Mucosa of descending colon (tissue), 3 donors: ENCODE data around the gene PTTG1IP. TPM values are rescaled to one million over a fixed set of nuclear protein-coding genes. Genes with fewer than 3 reads are reported as not detected.

Experiments used
- ATAC-seq: fragments of 200-7000 bp; cut with Tn5 transposase; one replicate; pipeline ENCODE4 v1.9.1; 2020; ENCODE audit warnings: mild to moderate bottlenecking, moderate library complexity
- DNase-seq, 3 donors: peaks; one replicate each; pipeline ENCODE4 v3.0.0-alpha.2; 2020
- H3K36me3 ChIP-seq: fragments of 200-600 bp; one replicate; pipeline ENCODE4 v1.8.0; 2021; ENCODE audit warnings: low read depth, mild to moderate bottlenecking
- H3K4me1 ChIP-seq: fragments of 200-600 bp; one replicate; pipeline ENCODE4 v1.8.0; 2021; ENCODE audit warnings: low read depth, mild to moderate bottlenecking
- H3K4me3 ChIP-seq: fragments of 200-600 bp; one replicate; pipeline ENCODE4 v1.8.0; 2021; ENCODE audit warnings: mild to moderate bottlenecking
- H3K9me3 ChIP-seq: fragments of 200-600 bp; one replicate; pipeline ENCODE4 v1.8.0; 2021; ENCODE audit warnings: mild to moderate bottlenecking
- intact Hi-C, 2 donors: fragments of 100-400 bp; cut with DNase I in 1 of 2; cut with micrococcal nuclease in 1 of 2; formaldehyde crosslinking; loops; one replicate each; pipeline versions ENCODE4 v1.11.0 to v1.11.1; 2022; cut with DNase I, micrococcal nuclease
- total RNA-seq, 3 donors: library from RNA; stranded (reverse); fragmentation: NEBNext Ultra II Directional in 2 of 3; extraction: Animal tissue kit (Norgen Biotek cat#: 25700) in 2 of 3; gene quantifications; one replicate each; pipeline versions ENCODE4 v1.2.1 to v1.2.4, GENCODE V29; 2021 to 2023
- TF ChIP-seq, protein P1 (sequence below): fragments of 200-600 bp; IDR thresholded peaks from one replicate; pipeline ENCODE4 v1.8.0; 2022; ENCODE audit warnings: antibody characterized with exemption, mild to moderate bottlenecking
- donor health status: DM: no; HTN: no; CAD: no; lungs with moderate emphysema.
- donor health status: DM: no; HTN: no; CAD: no.
- donor health status: DM: no; HTN: yes; CAD: no.

PTTG1IP gene
- total RNA-seq, 3 donors from 2014 or later, result 202 to 391 (median 286) TPM

DNA sequence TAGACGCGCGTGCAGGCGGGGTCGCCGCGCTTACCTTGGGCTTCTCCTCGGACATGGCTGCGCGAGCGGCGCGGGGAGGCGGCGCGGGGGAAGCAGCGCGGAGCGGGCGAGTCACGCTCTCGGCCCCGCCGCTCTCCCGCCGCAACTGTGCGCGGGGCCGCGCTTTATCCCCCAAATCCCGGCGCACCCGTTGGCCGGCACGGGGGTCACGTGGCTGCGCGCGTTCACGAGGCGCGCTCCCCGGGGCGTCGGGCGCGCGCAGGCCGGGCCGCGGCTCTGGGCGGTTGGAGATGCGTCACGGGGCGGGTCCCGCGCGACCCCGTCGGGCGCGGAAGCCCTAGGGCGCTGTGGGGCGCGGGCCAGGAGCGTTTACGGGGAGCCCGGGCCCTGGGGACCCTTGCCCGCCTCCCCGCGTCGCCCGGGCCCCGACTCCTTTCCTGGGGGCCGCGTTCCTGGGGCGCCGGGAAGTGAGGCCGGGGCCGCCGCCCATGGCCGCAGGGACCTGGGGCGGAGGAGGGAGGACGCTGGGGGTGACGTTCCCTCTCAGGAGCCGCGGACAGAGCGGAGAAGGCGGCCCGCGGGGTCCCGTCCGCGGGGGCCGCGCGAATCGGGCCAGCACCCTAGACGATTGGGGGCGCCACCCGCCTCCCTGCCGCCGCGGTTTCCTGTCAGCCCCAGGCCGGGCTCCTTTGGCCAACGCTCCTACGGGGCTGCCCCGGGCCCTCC lies 55.4 kb downstream of the PTTG1IP start, which contains the start of gene SUMO3:
TSS of gene SUMO3 (minus strand) at position 149 of the 726 bp plus-strand sequence. CDS start at position 55, 94 bp downstream.
- peaks cover 8% of the 10 kb centered on the region for H3K9me3 ChIP-seq
- intact Hi-C loops, result no loop called here
- peaks cover 4% of the 10 kb centered on the region for H3K4me1 ChIP-seq
- no peaks in the 10 kb centered on the region for H3K36me3 ChIP-seq
- DNase-seq, result peak; percentile 82 to 92 (median 90)
- TF ChIP-seq, protein P1, sequence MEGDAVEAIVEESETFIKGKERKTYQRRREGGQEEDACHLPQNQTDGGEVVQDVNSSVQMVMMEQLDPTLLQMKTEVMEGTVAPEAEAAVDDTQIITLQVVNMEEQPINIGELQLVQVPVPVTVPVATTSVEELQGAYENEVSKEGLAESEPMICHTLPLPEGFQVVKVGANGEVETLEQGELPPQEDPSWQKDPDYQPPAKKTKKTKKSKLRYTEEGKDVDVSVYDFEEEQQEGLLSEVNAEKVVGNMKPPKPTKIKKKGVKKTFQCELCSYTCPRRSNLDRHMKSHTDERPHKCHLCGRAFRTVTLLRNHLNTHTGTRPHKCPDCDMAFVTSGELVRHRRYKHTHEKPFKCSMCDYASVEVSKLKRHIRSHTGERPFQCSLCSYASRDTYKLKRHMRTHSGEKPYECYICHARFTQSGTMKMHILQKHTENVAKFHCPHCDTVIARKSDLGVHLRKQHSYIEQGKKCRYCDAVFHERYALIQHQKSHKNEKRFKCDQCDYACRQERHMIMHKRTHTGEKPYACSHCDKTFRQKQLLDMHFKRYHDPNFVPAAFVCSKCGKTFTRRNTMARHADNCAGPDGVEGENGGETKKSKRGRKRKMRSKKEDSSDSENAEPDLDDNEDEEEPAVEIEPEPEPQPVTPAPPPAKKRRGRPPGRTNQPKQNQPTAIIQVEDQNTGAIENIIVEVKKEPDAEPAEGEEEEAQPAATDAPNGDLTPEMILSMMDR, result no peak
- peak within 1 kb of the TSS; percentile 59 for H3K4me3 ChIP-seq
- ATAC-seq, result peak; percentile 86

DNA sequence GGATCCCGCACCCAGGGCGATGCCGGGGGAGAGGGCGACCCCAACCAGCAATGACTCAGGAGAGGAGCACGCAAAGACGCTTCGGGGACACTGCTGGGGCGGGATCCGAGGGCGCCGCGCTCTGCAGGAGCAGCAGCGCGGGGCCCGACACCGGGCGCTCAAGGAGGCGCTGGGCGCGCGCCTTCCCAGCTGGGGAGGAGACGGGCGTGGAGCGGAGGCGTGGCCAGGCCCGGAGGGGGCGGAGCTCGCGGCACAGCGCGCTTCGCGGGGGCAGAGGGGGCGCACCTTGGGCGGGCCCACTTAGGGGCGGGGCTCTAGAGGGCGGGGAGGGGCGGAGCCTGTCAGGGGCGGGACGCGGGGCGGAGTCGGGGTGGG lies 56.0 kb downstream of the PTTG1IP start:
- intact Hi-C loops, result no loop called here
- Histone ChIP-seq H3K36me3 (no peaks in the 10 kb centered on the region), H3K4me3 (peak overlapping the region; percentile 59), H3K9me3 (peaks cover 2% of the 10 kb centered on the region), H3K4me1 (peaks cover 4% of the 10 kb centered on the region)
- TF ChIP-seq, protein P1, result no peak
- ATAC-seq (peak; percentile 96), DNase-seq (peak; percentile 93 to 98 (median 94))

DNA sequence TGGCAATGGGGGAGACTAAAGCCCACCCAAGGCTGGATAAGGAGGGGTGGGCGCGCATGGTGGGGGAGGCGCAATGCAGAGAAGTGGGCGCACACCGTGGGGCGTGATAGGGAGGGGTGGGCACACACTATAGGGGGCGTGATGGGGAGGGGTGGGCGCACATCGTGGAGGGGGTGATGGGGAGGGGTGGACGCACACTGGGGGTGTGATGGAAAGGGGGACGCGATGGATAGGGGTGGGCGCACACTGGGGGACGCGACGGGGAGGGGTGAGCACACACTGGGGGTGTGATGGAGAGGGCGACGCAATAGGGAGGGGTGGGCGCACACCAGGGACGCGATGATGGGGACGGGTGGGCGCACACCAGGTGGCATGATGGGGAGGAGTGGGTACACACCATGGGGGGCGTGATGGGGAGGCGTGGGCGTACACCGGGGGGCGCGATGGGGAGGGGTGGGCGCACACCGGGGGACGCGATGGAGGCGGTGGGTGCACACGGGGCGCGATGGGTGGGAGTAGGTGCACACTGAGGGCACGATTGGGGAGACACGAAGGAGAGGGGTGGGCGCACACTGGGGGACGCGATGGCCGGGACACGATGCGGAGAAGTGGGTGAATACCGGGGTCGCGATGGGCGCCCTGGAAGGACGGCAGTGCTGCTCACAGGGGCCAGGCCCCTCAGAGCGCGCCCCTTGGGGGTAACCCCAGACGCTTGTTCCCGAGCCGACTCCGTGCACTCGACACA lies 56.6 kb downstream of the PTTG1IP start:
- H3K36me3 ChIP-seq, result no peaks in the 10 kb centered on the region
- DNase-seq, result peak; percentile 24 to 72 (median 44)
- H3K4me1 ChIP-seq, result peaks cover 4% of the 10 kb centered on the region
- H3K9me3 ChIP-seq, result no peaks in the 10 kb centered on the region
- TF ChIP-seq, protein P1, result no peak
- peak overlapping the region; percentile 59 for H3K4me3 ChIP-seq
- ATAC-seq, result no peak
- intact Hi-C loops, result no loop called here

DNA sequence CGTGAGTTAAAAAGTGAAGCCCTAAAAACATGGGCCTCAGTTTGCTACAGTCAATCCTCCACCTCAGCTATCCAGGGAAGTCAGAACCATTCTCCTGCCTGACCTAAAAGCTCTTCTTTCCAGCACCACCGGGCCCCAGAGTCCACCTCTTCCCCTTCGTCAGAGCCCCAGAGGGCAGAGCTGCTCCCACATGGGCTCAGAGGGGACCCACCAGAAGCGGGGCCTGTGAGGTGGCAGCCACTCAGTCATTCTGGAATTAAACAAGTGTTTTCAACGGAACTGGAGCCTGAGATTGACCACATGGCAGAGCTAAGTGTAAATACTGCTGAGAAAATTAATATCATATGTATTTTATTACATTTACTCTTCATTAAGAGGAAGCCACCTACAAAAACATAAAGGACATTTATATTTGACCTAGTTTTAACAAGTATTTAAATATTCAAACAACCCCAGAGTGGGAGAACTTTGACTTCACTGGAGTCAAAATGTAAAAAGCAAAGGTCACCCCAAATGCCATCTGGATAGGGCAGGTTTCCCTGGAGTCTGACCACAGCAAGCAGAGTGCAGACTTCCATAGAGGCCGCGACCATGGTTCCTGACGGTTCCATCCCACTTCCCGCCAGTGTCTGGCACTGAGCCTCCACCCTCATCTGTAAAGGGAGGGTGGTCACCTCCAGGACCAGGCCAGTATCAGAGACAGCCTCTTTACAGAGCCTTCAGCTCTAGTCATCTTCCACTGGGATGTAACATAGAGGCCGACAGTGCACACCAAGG lies 57.5 kb downstream of the PTTG1IP start:
- ATAC-seq (no peak), DNase-seq (no peak)
- Histone ChIP-seq H3K4me3 (no peak overlapping the region), H3K36me3 (no peaks in the 10 kb centered on the region), H3K4me1 (peaks cover 4% of the 10 kb centered on the region), H3K9me3 (no peaks in the 10 kb centered on the region)
- TF ChIP-seq, protein P1, result no peak
- intact Hi-C loops, result no loop called here

DNA sequence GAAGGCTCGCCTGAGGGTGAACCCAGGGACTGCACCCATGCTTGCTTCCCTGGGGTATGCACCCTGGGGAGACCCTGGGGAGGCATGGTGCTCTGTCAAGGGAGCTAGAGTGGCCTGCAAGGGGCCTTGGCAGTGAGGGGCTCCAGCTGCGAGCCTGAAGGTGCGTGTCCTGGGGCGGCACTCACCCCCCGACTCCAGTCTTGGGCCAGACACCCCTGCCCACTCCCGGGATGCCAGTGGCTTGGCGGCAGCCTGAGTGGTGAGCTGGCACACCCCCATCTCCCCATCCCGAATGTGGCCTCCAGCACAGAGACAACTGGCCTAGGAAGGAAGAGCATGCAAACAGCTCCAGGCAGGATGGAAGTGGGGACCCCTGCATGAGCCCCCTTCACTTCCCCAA lies 58.3 kb downstream of the PTTG1IP start:
- DNase-seq (peak in 1 of 3 donors; percentile 53), ATAC-seq (no peak)
- no peaks in the 10 kb centered on the region for H3K9me3 ChIP-seq
- TF ChIP-seq, protein P1, result no peak
- H3K4me1 ChIP-seq, result peaks cover 4% of the 10 kb centered on the region
- intact Hi-C loops, result no loop called here
- no peak overlapping the region for H3K4me3 ChIP-seq
- H3K36me3 ChIP-seq, result no peaks in the 10 kb centered on the region
